Pancreas (tissue), 10 donors: ENCODE measurements around the gene KIF3A. TPM values are rescaled to one million over a fixed set of nuclear protein-coding genes. Genes with fewer than 3 reads are reported as not detected.
A peak's percentile ranks its signal among the peaks of the same experiment; 100 is the strongest.

Experiments
- ATAC-seq, 4 donors: fragments of 200-7000 bp; cut with Tn5 transposase; one replicate each; pipeline versions ENCODE4 v1.8.0 to v1.9.1; 2020; ENCODE audit warnings: mild to moderate bottlenecking in 4 of 4, moderate library complexity in 4 of 4
- DNase-seq, 6 donors: peaks; one replicate each; pipeline ENCODE4 v3.0.0-alpha.2; 2020
- FAIRE-seq: peaks from 2 replicates; lab custom pipeline; 2012; peaks lifted over from hg19 to GRCh38; lab: Jason Lieb, UNC
- H3K27ac ChIP-seq, 4 donors: fragments of 200-600 bp; sonication (generic); 1 replicate in 3 of 4; 2 replicates in 1 of 4; pipeline versions ENCODE4 v1.5.0 to v1.8.0; 2020
- H3K27me3 ChIP-seq, 4 donors: fragments of 200-600 bp; one replicate each; pipeline ENCODE4 v1.8.0; 2021
- H3K36me3 ChIP-seq, 3 donors: fragments of 200-600 bp; sonication (generic) in 1 of 3; one replicate each; pipeline versions ENCODE4 v1.5.0 to v1.8.0; 2020 to 2021
- H3K4me1 ChIP-seq, 3 donors: fragments of 200-600 bp; one replicate each; pipeline ENCODE4 v1.8.0; 2021
- H3K4me3 ChIP-seq, 4 donors: fragments of 200-600 bp; sonication (generic) in 2 of 4; one replicate each; pipeline versions ENCODE4 v1.5.0 to v1.8.0; 2020 to 2021
- H3K9me3 ChIP-seq, 4 donors: fragments of 200-600 bp; one replicate each; pipeline ENCODE4 v1.8.0; 2021
- WGBS, 2 donors: extraction: QIAGEN DNeasy Blood & Tissue Kit; methylation state at CpG; one replicate each; pipeline ENCODE4 v1.1.7; 2013; 5-methylcytosine and 5-hydroxymethylcytosine counted together
- intact Hi-C, 3 donors: fragments of 100-400 bp; cut with DNase I; formaldehyde crosslinking; loops; one replicate each; pipeline versions ENCODE4 v1.11.1 to v1.14.2; 2022
- polyA plus RNA-seq, 2 donors: library from polyadenylated mRNA; stranded (reverse); fragments of 200-250 nt; gene quantifications; one replicate each; pipeline ENCODE4 v1.2.3, GENCODE V29; 2013
- total RNA-seq, 6 donors: library from RNA; stranded (reverse); fragmentation: NEBNext Ultra II Directional in 4 of 6; extraction: Animal tissue kit (Norgen Biotek cat#: 25700) in 4 of 6; gene quantifications; one replicate each; pipeline versions ENCODE4 v1.2.1 to v1.2.4, GENCODE V29; 2021 to 2023
- TF ChIP-seq, protein P1 (sequence below), 4 donors: fragments of 200-600 bp; sonication (generic) in 3 of 4; IDR thresholded peaks; one replicate each; pipeline versions ENCODE4 v1.5.0 to v1.8.0; 2021; ENCODE audit warnings: antibody characterized with exemption in 4 of 4
- donor health status: healthy with polysubstance abuse.
- donor health status: DM: no; HTN: no; CAD: no; lungs with moderate emphysema.
- donor health status: DM: no; HTN: no; CAD: no.
- donor health status: control.
- donor health status: control.
- donor health status: Bipolar disorder and iron deficiency.
- donor health status: DM: yes; HTN: yes; CAD: no.
- donor health status: DM: no; HTN: no; CAD: no.
- donor health status: DM: no; HTN: no; CAD: no.
- donor health status: DM: yes; HTN: yes; CAD: no.

Gene KIF3A
- total and polyA plus RNA-seq, 8 donors, result 2.4 to 6.3 (median 4.1) TPM

DNA sequence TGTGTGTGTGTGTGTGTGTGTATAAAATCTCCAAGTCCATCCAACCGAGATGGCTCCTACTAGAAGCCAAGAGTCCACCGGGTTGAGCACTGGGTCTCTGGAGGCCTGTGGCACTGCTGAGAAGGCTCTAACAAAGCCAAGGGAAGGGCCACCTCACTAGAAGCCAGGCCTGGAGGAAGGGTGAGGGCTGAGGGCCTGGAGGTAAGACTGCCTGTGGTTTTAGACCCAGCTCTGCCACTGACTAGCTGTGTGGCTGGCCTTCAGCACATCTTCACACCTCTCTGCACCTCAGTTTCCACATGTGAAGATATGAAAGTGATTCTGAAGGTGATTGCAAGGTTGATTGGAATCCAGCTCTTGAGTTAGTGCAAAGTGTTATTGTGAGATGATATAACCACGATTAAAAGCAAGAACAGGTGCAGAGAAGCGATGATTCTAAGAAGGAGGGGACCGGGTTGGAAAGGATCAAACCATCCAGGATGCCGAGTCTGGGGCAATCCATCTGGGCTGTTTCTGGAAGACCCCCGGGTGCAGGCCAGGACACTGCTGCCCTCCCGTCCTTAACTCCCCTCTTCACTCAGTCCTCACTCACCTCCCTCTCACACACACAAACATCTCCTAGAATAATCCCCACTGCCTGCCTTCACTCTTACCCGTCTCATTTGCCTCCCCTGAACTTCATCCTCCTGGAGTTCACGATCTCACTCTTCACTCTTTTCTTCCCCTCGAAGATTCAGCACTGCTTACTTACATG, 61.2 kb downstream of the KIF3A start:
- Histone ChIP-seq H3K36me3 (no peaks in the 10 kb centered on the region), H3K27ac (no peak overlapping the region), H3K4me1 (no peaks in the 10 kb centered on the region), H3K9me3 (no peaks in the 10 kb centered on the region), H3K4me3 (no peak overlapping the region), H3K27me3 (no peaks in the 10 kb centered on the region)
- FAIRE-seq, result no peak
- no peak for DNase-seq
- 82 to 88% methylated on average over 11 of the region's 11 CpGs for WGBS, 2 donors
- TF ChIP-seq, protein P1, sequence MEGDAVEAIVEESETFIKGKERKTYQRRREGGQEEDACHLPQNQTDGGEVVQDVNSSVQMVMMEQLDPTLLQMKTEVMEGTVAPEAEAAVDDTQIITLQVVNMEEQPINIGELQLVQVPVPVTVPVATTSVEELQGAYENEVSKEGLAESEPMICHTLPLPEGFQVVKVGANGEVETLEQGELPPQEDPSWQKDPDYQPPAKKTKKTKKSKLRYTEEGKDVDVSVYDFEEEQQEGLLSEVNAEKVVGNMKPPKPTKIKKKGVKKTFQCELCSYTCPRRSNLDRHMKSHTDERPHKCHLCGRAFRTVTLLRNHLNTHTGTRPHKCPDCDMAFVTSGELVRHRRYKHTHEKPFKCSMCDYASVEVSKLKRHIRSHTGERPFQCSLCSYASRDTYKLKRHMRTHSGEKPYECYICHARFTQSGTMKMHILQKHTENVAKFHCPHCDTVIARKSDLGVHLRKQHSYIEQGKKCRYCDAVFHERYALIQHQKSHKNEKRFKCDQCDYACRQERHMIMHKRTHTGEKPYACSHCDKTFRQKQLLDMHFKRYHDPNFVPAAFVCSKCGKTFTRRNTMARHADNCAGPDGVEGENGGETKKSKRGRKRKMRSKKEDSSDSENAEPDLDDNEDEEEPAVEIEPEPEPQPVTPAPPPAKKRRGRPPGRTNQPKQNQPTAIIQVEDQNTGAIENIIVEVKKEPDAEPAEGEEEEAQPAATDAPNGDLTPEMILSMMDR (IDR thresholded peaks at IDR 0.05), result no peak
- ATAC-seq, result no peak
- intact Hi-C loops, result no loop called here

DNA sequence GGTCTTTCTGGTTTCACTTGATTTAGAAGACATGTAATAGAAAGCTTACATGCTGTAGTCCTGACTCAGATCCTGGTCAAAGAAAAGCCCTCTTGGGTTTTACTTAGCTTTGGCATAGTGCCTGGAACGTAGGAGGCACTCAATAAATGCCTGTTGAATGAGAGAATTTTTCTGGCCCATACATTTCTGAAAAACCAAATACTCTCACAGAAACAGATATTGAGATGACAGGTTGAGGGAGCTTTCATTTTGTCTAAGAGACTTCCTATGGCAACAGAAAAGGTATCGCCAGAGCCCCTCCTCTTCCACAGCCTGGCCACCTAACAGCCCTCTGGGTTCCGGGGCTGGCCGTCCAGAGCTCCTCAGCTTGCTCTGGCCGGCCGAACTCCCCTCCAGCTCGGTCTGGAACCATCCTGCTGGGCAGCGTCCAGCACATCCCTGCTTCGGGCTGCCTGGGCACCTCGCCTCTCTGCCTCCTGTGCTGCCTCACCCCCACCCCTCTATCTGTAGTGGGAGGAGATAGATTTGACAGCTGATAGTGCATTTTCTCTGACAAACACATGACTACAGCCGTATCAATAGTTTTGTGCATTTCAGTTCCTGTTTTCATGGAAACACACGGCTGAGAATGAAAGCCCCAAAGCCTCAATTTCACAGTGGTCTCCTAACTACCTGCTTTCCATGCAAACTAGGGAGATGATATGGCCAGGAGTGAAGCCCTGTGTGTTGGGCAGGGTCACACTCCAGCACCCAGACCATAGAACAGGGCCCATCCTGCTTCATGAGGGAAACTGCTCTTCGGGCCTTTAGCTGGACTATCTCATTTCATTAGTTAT, 62.5 kb downstream of the KIF3A start:
- DNase-seq (no peak), FAIRE-seq (no peak), ATAC-seq (peak; percentile 55 to 76 (median 75))
- Histone ChIP-seq H3K36me3 (no peaks in the 10 kb centered on the region), H3K27me3 (no peaks in the 10 kb centered on the region), H3K4me3 (no peak overlapping the region), H3K27ac (peak overlapping the region; percentile 38 to 58 (median 40)), H3K4me1 (no peaks in the 10 kb centered on the region), H3K9me3 (no peaks in the 10 kb centered on the region)
- TF ChIP-seq, protein P1 (IDR thresholded peaks at IDR 0.05), result no peak
- 60 to 70% methylated on average over 13 of the region's 13 CpGs for WGBS, 2 donors
- intact Hi-C loops, result no loop called here

GRCh38 chr5:132673939-132674630, 63.3 kb downstream of the KIF3A start, which contains the start of gene IL4:
Gene IL4 (plus strand): TSS chr5:132673989. CDS start chr5:132674051, 62 bp downstream.
- Histone ChIP-seq H3K27ac (peak within 1 kb of the TSS; percentile 38 to 58 (median 40)), H3K9me3 (no peaks in the 10 kb centered on the region), H3K4me1 (no peaks in the 10 kb centered on the region), H3K27me3 (no peaks in the 10 kb centered on the region), H3K36me3 (no peaks in the 10 kb centered on the region), H3K4me3 (no peak within 1 kb of the TSS)
- WGBS, 2 donors, result 78 to 81% methylated on average over 14 of the region's 14 CpGs
- FAIRE-seq (no peak), DNase-seq (no peak), ATAC-seq (no peak)
- TF ChIP-seq, protein P1 (IDR thresholded peaks at IDR 0.05), result no peak
- intact Hi-C loops, result no loop called here

- no peak overlapping the region for H3K4me3 ChIP-seq
- no peak for DNase-seq
- FAIRE-seq, result no peak
- TF ChIP-seq, protein P1 (IDR thresholded peaks at IDR 0.05), result no peak
- H3K27ac ChIP-seq, result no peak overlapping the region
- WGBS, 2 donors, result 51 to 53% methylated on average over 1 of the region's 1 CpG
- no peaks in the 10 kb centered on the region for H3K27me3 ChIP-seq
- no peak for ATAC-seq
- H3K36me3 ChIP-seq, result no peaks in the 10 kb centered on the region
- intact Hi-C loops, result no loop called here
- H3K4me1 ChIP-seq, result no peaks in the 10 kb centered on the region
- no peaks in the 10 kb centered on the region for H3K9me3 ChIP-seq
These were observed 63.9 kb downstream of the KIF3A start for GRCh38 chr5:132673488-132673887.
